GM12878 (cell line): ENCODE results near the gene GABRR1.

Experiments used
- EP300 ChIP-seq, 2 experiments: fragments of 150-350 bp in 1 of 2; IDR thresholded peaks; 2 replicates each; pipeline ENCODE4 v1.6.1; 2011 to 2012; ENCODE audit warnings: low read depth in 2 of 2, low read length in 2 of 2, borderline replicate concordance in 1 of 2, improper control_type of control experiment in 1 of 2, inconsistent platforms in 1 of 2; ENCODE audit not compliant: control insufficient read depth in 1 of 2
- FOXM1 ChIP-seq: IDR thresholded peaks from 2 replicates; pipeline ENCODE4 v1.6.1; 2012; ENCODE audit warnings: low read depth, mild to moderate bottlenecking, inconsistent platforms, low read length, moderate library complexity
- JUNB ChIP-seq: IDR thresholded peaks from 2 replicates; pipeline ENCODE4 v1.6.1; 2016; ENCODE audit warnings: antibody characterized with exemption, mild to moderate bottlenecking
- POLR2AphosphoS5 ChIP-seq: IDR thresholded peaks from 2 replicates; pipeline ENCODE4 v1.6.1; 2011; ENCODE audit warnings: mild to moderate bottlenecking, low read length, inconsistent platforms
- YY1 ChIP-seq: IDR thresholded peaks from 2 replicates; pipeline ENCODE4 v1.6.1; 2011; ENCODE audit warnings: low read depth, mild to moderate bottlenecking, low read length
- TF ChIP-seq, protein P1 (sequence below), 3 experiments: IDR thresholded peaks in 2 of 3; conservative IDR thresholded peaks in 1 of 3; 2 replicates each; pipeline ENCODE4 v1.5.1; 2011; ENCODE audit warnings: low read depth in 3 of 3, low read length in 3 of 3, mild to moderate bottlenecking in 3 of 3, control low read depth in 2 of 3, moderate library complexity in 2 of 3, inconsistent platforms in 1 of 3, mixed read lengths in 1 of 3; ENCODE audit not compliant: control insufficient read depth in 2 of 3, insufficient read depth in 1 of 3; ENCODE audit errors: extremely low read depth in 1 of 3

DNA sequence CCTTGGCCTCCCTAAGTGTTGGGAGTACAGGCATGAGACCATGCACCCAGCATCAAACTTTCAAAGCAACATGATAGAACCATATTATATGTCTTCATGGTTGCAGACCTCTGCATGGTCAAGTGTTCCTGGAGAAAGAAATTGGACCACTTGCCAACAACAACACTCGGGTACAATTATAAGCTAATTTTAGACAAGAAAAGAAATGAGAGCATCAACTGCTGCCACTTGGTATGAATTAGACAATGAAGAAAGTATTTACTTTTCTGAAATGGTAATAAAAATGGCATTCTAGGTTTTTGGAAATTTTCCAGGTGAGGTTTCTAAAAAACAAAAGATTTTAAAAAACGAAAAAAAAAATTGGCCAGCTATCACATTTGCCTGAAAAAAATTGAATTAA, 79.0 kb downstream of the GABRR1 start:
- TF ChIP-seq YY1 (no peak), EP300 (IDR thresholded peaks at IDR 0.05; ENCODE audit: borderline replicate concordance in 1 of 2, control insufficient read depth in 1 of 2, low read depth in 2 of 2, low read length in 2 of 2) (no peak), JUNB (no peak), POLR2AphosphoS5 (no peak), FOXM1 (no peak)
- TF ChIP-seq, protein P1, sequence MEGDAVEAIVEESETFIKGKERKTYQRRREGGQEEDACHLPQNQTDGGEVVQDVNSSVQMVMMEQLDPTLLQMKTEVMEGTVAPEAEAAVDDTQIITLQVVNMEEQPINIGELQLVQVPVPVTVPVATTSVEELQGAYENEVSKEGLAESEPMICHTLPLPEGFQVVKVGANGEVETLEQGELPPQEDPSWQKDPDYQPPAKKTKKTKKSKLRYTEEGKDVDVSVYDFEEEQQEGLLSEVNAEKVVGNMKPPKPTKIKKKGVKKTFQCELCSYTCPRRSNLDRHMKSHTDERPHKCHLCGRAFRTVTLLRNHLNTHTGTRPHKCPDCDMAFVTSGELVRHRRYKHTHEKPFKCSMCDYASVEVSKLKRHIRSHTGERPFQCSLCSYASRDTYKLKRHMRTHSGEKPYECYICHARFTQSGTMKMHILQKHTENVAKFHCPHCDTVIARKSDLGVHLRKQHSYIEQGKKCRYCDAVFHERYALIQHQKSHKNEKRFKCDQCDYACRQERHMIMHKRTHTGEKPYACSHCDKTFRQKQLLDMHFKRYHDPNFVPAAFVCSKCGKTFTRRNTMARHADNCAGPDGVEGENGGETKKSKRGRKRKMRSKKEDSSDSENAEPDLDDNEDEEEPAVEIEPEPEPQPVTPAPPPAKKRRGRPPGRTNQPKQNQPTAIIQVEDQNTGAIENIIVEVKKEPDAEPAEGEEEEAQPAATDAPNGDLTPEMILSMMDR (IDR thresholded peaks at IDR 0.05 in 2 of 3, conservative IDR thresholded peaks at IDR 0.05 in 1 of 3; ENCODE audit: control insufficient read depth in 2 of 3, extremely low read depth in 1 of 3, insufficient read depth in 1 of 3, low read depth in 3 of 3, low read length in 3 of 3) = no peak
